ENCODE data around the gene PTGR3. TPM values are rescaled to one million over a fixed set of nuclear protein-coding genes. Genes with fewer than 3 reads are reported as not detected.

PTGR3 gene
- total and polyA plus RNA-seq, 12 donors, result 10.0 to 71.3 (median 57.1) TPM

DNA sequence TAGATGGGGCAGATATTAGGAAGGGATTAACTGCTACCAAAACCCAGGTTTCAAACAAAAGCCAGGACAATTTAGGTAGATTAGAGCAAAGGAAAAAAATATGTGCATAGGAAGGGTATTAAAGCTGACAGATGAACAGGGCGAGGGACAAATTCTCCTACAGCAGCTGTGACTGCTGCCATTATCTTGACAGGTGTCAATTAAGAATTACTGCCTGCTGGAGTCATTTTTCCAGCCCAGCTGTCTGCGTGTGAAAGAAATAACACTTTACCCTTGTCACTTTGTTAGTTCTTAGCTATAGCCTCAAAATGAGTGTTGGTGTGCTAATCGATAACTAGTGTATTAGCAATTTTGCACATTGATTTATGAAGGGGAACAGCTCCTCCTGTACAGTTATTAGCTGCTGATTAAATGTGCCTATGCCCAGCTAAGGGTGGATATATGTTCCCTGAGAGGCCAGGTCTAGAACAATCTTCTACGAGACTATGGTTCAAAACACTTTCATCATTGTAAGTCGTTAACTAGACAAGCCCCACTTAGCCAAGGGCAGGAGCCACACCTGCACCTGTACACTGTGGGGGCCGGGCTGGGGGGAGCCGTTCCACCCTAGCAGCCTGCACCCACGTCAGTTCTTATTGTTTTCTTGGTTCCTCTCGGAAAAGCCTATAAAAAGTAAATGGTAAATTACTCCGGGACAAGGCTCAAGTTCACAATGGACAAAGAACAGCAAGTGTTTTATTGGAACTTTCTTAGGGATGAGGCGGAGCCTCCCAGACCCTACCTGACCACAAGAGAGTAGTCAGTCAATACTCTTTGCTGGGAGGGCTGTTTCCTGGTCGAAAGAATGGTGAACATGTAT is 9.4 kb upstream of the PTGR3 start:
- 69 to 70% methylated on average over 12 of the region's 12 CpGs for WGBS, 2 donors
- peak in 5 of 8 donors; percentile 51 to 75 (median 60) for ATAC-seq
- H3K27ac ChIP-seq, result peak overlapping the region in 9 of 10 donors; percentile 2 to 95 (median 36)

GRCh38 chr18:75216911-75217689 is 8.2 kb upstream of the PTGR3 start:
- 92% methylated on average over 10 of the region's 10 CpGs for WGBS, 2 donors
- peak in 3 of 8 donors; percentile 34 to 53 (median 51) for ATAC-seq

More for the DNA sequence above, 9.4 kb upstream of the PTGR3 start:
- no peaks in the 10 kb centered on the region for H3K9me3 ChIP-seq
- no peak for TF ChIP-seq CTCF (IDR thresholded peaks at IDR 0.05)
- H3K4me3 ChIP-seq, result no peak overlapping the region
- H3K4me1 ChIP-seq, result peaks cover 6 to 100% (median 87%) of the 10 kb centered on the region in 9 donors
- no peaks in the 10 kb centered on the region for H3K27me3 ChIP-seq
- intact Hi-C loops (cut with DNase I), result no loop called here
- peaks cover 0 to 5% (median 0%) of the 10 kb centered on the region in 9 donors for H3K36me3 ChIP-seq
- DNase-seq, result no peak

DNA sequence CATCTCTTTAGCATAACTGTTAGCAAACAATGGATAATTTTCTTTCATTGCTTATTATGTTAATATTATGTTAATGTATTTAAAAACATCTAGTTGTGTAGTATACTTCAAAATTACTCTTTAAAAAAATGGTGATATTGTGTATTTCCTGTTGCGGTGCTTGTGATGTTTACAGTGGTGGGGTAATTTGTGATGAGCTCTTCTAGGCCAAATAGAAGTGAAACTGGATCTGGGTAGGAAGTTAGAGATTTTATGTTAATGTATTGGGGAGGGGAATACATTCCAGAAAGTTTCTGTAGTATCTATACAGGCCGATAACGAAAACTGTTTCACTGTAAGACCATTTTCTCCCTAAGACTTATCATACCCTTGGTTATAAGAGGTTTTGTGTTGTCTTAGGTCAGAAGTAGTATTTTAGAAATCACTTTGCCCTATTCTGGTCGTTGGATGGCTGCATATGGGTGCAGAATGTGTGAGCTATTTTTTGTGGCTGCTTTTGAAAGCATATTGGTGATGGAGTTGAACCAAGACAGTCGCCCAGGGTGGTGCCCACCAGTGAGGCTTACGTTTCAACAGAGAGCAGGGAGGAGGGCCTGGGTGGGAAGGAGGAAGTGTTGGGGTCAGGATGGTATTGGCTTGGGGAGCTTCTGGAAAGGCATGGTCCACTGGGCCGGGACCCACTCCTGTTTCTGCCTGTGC is 7.4 kb upstream of the PTGR3 start:
- Histone ChIP-seq H3K27ac (peak overlapping the region in 8 of 10 donors; percentile 1 to 95 (median 38)), H3K4me1 (peaks cover 6 to 93% (median 88%) of the 10 kb centered on the region in 9 donors), H3K36me3 (peaks cover 0 to 5% (median 0%) of the 10 kb centered on the region in 9 donors), H3K9me3 (no peaks in the 10 kb centered on the region), H3K27me3 (no peaks in the 10 kb centered on the region), H3K4me3 (no peak overlapping the region)
- 69 to 73% methylated on average over 7 of the region's 7 CpGs for WGBS, 2 donors
- TF ChIP-seq CTCF (IDR thresholded peaks at IDR 0.05), result no peak
- ATAC-seq, result peak in 2 of 8 donors; percentile 8 to 20
- intact Hi-C loops (cut with DNase I), result no loop called here
- DNase-seq, result no peak

More at GRCh38 chr18:75216911-75217689, 8.2 kb upstream of the PTGR3 start:
- peaks cover 0 to 5% (median 0%) of the 10 kb centered on the region in 9 donors for H3K36me3 ChIP-seq
- DNase-seq, result no peak
- no peaks in the 10 kb centered on the region for H3K9me3 ChIP-seq
- H3K4me3 ChIP-seq, result no peak overlapping the region
- intact Hi-C loops (cut with DNase I), result no loop called here
- H3K27me3 ChIP-seq, result no peaks in the 10 kb centered on the region
- H3K27ac ChIP-seq, result peak overlapping the region in 9 of 10 donors; percentile 1 to 95 (median 37)
- H3K4me1 ChIP-seq, result peaks cover 6 to 100% (median 89%) of the 10 kb centered on the region in 9 donors
- no peak for TF ChIP-seq CTCF (IDR thresholded peaks at IDR 0.05)

- H3K4me3 ChIP-seq, result no peak overlapping the region
- H3K27ac ChIP-seq, result peak overlapping the region in 5 of 10 donors; percentile 37 to 95 (median 70)
- DNase-seq (no peak), ATAC-seq (no peak)
- WGBS, 2 donors, result 86 to 88% methylated on average over 4 of the region's 4 CpGs
- H3K36me3 ChIP-seq, result peaks cover 0 to 5% (median 0%) of the 10 kb centered on the region in 9 donors
- H3K4me1 ChIP-seq, result peaks cover 6 to 86% (median 81%) of the 10 kb centered on the region in 9 donors
- no peaks in the 10 kb centered on the region for H3K9me3 ChIP-seq
- no peak for TF ChIP-seq CTCF (IDR thresholded peaks at IDR 0.05)
- intact Hi-C loops (cut with DNase I), result no loop called here
- H3K27me3 ChIP-seq, result no peaks in the 10 kb centered on the region
These were observed 6.7 kb upstream of the PTGR3 start for GRCh38 chr18:75215663-75216062.
